PC-9 (cell line): ENCODE data around the gene SH3RF2. TPM values are rescaled to one million over a fixed set of nuclear protein-coding genes. Genes with fewer than 3 reads are reported as not detected.

Experiments used
- BruUV-seq: library from RNA; stranded (reverse); fragments of 400-500 nt; replicated peaks from 2 replicates; lab custom pipeline; 2021; lab: Mats Ljungman, UMichigan
- CTCF ChIA-PET: fragments of 300-600 bp; sonication (Branson Sonifier 250); formaldehyde crosslinking; loops from one replicate; lab custom pipeline; 2022; ENCODE audit warnings: antibody characterized with exemption; lab: Charles Lee
- POLR2A ChIA-PET: fragments of 300-600 bp; sonication (Branson Sonifier 250); formaldehyde crosslinking; loops from one replicate; lab custom pipeline; 2022; ENCODE audit warnings: antibody characterized with exemption; ENCODE audit not compliant: unreplicated experiment; lab: Charles Lee
- DNase-seq, 2 experiments: peaks; one replicate each; pipeline versions ENCODE4 v3.0.0 to v3.0.0-alpha.2; 2015 to 2022; ENCODE audit warnings: mixed read lengths in 1 of 2
- H2AFZ ChIP-seq: fragments of 200-600 bp; sonication (generic); 2 replicates; pipeline ENCODE4 v1.8.1; 2017; ENCODE audit warnings: antibody characterized with exemption
- H3F3A ChIP-seq: fragments of 200-600 bp; sonication (generic); 2 replicates; pipeline ENCODE4 v1.8.1; 2017; ENCODE audit warnings: antibody characterized with exemption, mild to moderate bottlenecking, low read depth; ENCODE audit not compliant: insufficient read depth
- H3K27ac ChIP-seq: fragments of 200-600 bp; sonication (generic); 2 replicates; pipeline ENCODE4 v1.6.1; 2016; ENCODE audit warnings: mixed run types
- H3K27me3 ChIP-seq: fragments of 200-600 bp; sonication (generic); 2 replicates; pipeline ENCODE4 v1.6.1; 2016; ENCODE audit warnings: low read depth, mixed run types; ENCODE audit not compliant: insufficient read depth
- H3K36me3 ChIP-seq: fragments of 200-600 bp; sonication (generic); 2 replicates; pipeline ENCODE4 v1.6.1; 2016; ENCODE audit warnings: low read depth, mixed run types
- H3K4me1 ChIP-seq: fragments of 200-600 bp; sonication (generic); replicated peaks from 2 replicates; pipeline ENCODE4 v1.6.1; 2016; ENCODE audit warnings: mixed run types; ENCODE audit not compliant: insufficient read depth
- H3K4me2 ChIP-seq: fragments of 200-600 bp; sonication (generic); 2 replicates; pipeline ENCODE4 v1.6.1; 2017; ENCODE audit warnings: mixed run types
- H3K4me3 ChIP-seq: fragments of 200-600 bp; sonication (generic); 2 replicates; pipeline ENCODE4 v1.6.1; 2016; ENCODE audit warnings: mixed run types
- H3K79me2 ChIP-seq: fragments of 200-600 bp; sonication (generic); 2 replicates; pipeline ENCODE4 v1.6.1; 2017; ENCODE audit warnings: low read depth, mixed run types
- H3K9me2 ChIP-seq: fragments of 200-600 bp; sonication (generic); 2 replicates; pipeline ENCODE4 v1.8.1; 2017; ENCODE audit warnings: mild to moderate bottlenecking; ENCODE audit not compliant: insufficient read depth
- H3K9me3 ChIP-seq: fragments of 200-600 bp; sonication (generic); 2 replicates; pipeline ENCODE4 v1.8.1; 2016; ENCODE audit warnings: low read depth; ENCODE audit not compliant: insufficient read depth
- H4K20me1 ChIP-seq: fragments of 200-600 bp; sonication (generic); 2 replicates; pipeline ENCODE4 v1.8.1; 2017; ENCODE audit not compliant: insufficient read depth
- CTCF ChIP-seq: fragments of 200-600 bp; sonication (generic); conservative IDR thresholded peaks from 2 replicates; pipeline ENCODE4 v1.6.1; 2017; ENCODE audit warnings: mixed run types, antibody characterized with exemption, mild to moderate bottlenecking, moderate library complexity
- EZH2 ChIP-seq: fragments of 200-600 bp; sonication (generic); IDR thresholded peaks from 2 replicates; pipeline ENCODE4 v1.8.0; 2017; ENCODE audit warnings: antibody characterized with exemption, low read depth
- intact Hi-C: fragments of 100-400 bp; cut with micrococcal nuclease; formaldehyde crosslinking; loops from one replicate; pipeline ENCODE4 v1.10.0; 2022; ENCODE audit not compliant: unreplicated experiment
- total RNA-seq: library from RNA; stranded (reverse); gene quantifications from 2 replicates; pipeline ENCODE4 v1.2.3, GENCODE V29; 2021

The SH3RF2 gene
- total RNA-seq, 1 experiment from 2014 or later, result 37.2 TPM

DNA sequence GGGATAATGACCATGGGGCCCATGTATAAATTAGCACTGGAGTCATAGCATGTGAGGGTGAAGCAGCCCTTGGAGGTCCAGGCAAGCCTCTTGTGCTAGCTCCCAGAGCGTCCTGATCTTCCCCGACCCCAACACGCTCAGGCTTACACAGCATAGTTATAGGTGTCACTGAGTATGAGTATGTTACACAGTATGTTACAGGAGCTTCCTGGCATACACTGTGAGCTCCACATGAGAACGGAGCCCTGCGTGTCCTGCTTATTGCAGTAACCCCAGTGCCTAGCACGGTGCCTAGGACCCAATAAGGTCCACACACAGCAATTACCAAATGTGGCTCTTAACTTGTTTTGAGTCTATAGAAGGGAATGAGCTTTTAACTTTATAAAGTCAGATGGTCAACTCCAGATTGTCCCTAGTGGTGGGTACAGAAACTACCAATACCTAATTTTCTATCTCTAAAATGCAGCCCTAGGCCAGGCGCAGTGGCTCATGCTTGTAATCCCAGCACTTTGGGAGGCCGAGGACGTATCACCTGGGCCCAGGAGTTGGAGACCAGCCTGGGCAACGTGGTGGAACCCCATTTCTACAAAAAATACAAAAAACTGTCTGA lies 104.9 kb downstream of the SH3RF2 start:
- no peak for TF ChIP-seq EZH2
- peak; percentile 68 for TF ChIP-seq CTCF
- no peaks in the 10 kb centered on the region for H3K9me2 ChIP-seq
- H3K27me3 ChIP-seq, result no peaks in the 10 kb centered on the region
- H2AFZ ChIP-seq, result no peak overlapping the region
- intact Hi-C loops, result no loop called here
- H4K20me1 ChIP-seq, result no peaks in the 10 kb centered on the region
- no peaks in the 10 kb centered on the region for H3K79me2 ChIP-seq
- no peak for DNase-seq
- H3K36me3 ChIP-seq, result no peaks in the 10 kb centered on the region
- POLR2A ChIA-PET, result no interaction called here
- no peak overlapping the region for H3K4me3 ChIP-seq
- no TSS peak for BruUV-seq
- H3K4me1 ChIP-seq, result peaks cover 19% of the 10 kb centered on the region
- CTCF ChIA-PET, result interaction anchor here (0.6 to 1.2 kb wide), 3 partner anchors 95 to 133 kb away, joined by 3 to 5 read pairs (median 3); no protein-coding TSS in a partner anchor
- H3K27ac ChIP-seq, result no peak overlapping the region
- 0 out of 2 replicates have a peak, but pooled peaks cover 4% of the 10 kb centered on the region for H3K9me3 ChIP-seq
- H3K4me2 ChIP-seq, result no peak overlapping the region
- peaks cover 15% of the 10 kb centered on the region; the same call in 1 of the 2 replicates for H3F3A ChIP-seq

DNA sequence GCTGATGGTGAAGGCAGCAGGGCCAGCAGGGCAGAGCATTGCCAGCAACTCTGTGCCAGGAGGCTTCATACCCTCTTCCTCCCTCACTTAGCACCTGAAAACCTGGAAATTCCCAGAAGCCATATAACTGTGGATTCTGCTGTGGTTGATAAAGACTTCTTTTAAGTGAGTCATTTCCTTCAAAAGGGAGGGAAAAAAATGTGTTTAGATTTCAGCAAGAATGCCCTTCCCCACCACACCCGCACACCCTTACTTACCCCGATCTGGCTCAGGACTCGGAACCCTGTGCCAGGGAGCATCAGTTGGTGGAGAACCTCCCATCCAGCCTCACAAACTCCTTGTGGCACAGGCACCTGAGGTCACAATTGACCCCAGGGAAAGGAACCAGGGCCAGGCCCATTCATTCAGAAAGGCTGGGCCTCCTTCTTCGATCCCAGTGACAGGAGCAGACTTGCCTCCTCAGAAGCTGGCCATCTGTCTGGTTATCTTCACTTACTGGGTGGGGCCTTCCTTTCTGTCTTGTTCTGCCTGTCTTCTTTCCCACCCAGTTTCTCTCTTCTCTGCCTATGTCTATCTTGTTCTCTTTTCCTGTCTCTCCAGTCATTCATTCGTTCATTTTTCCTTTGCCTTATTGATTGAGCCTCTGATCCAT lies 106.4 kb downstream of the SH3RF2 start:
- H3F3A ChIP-seq, result peaks cover 15% of the 10 kb centered on the region; the same call in 1 of the 2 replicates
- ChIA-PET POLR2A (no interaction called here), CTCF (interaction anchor here (0.6 to 1.0 kb wide), 2 partner anchors 103 to 197 kb away, joined by 3 to 11 read pairs; no protein-coding TSS in a partner anchor)
- H4K20me1 ChIP-seq, result no peaks in the 10 kb centered on the region
- DNase-seq, result peak; percentile 66 to 83
- BruUV-seq, result no TSS peak
- no peaks in the 10 kb centered on the region for H3K79me2 ChIP-seq
- TF ChIP-seq CTCF, result no peak
- TF ChIP-seq EZH2, result no peak
- H3K36me3 ChIP-seq, result no peaks in the 10 kb centered on the region
- no peak overlapping the region for H3K4me3 ChIP-seq
- no peaks in the 10 kb centered on the region for H3K27me3 ChIP-seq
- 0 out of 2 replicates have a peak, but pooled peaks cover 4% of the 10 kb centered on the region for H3K9me3 ChIP-seq
- peaks cover 19% of the 10 kb centered on the region for H3K4me1 ChIP-seq
- peak overlapping the region; percentile 13; the same call in 1 of the 2 replicates for H3K4me2 ChIP-seq
- peak overlapping the region; percentile 48 for H3K27ac ChIP-seq
- intact Hi-C loops, result loop anchor here (1.0 to 2.0 kb wide), 4 partner anchors 14 to 208 kb away; partner anchors contain the start of gene PRELID2
- no peaks in the 10 kb centered on the region for H3K9me2 ChIP-seq
- H2AFZ ChIP-seq, result no peak overlapping the region

GRCh38 chr5:146043722-146044121 lies 107.3 kb downstream of the SH3RF2 start:
- Histone ChIP-seq H3K9me2 (no peaks in the 10 kb centered on the region), H3K4me3 (no peak overlapping the region), H3K4me2 (no peak overlapping the region), H3K36me3 (no peaks in the 10 kb centered on the region), H3K79me2 (no peaks in the 10 kb centered on the region), H3K27ac (no peak overlapping the region), H2AFZ (no peak overlapping the region), H3K27me3 (no peaks in the 10 kb centered on the region), H4K20me1 (no peaks in the 10 kb centered on the region), H3F3A (peaks cover 15% of the 10 kb centered on the region; the same call in 1 of the 2 replicates), H3K9me3 (0 out of 2 replicates have a peak, but pooled peaks cover 4% of the 10 kb centered on the region), H3K4me1 (peaks cover 19% of the 10 kb centered on the region)
- intact Hi-C loops, result loop anchor here (2.0 kb wide), 3 partner anchors 61 to 347 kb away; partner anchors contain the start of gene PRELID2
- POLR2A ChIA-PET, result no interaction called here
- no peak for DNase-seq
- no TSS peak for BruUV-seq
- TF ChIP-seq CTCF (no peak), EZH2 (no peak)
- CTCF ChIA-PET, result interaction anchor here (0.6 to 1.0 kb wide), 2 partner anchors 104 to 601 kb away, joined by 3 read pairs; no protein-coding TSS in a partner anchor
